Ishikawa (cell line): ENCODE measurements around the gene FOXN3.

Experiments used
- CEBPB ChIP-seq: IDR thresholded peaks from 2 replicates; pipeline ENCODE4 v1.6.1; 2012
- CREB1 ChIP-seq: IDR thresholded peaks from 2 replicates; pipeline ENCODE4 v1.6.1; 2012; ENCODE audit warnings: low read depth
- EGR1 ChIP-seq: IDR thresholded peaks from 2 replicates; pipeline ENCODE4 v1.6.1; 2012
- EP300 ChIP-seq: IDR thresholded peaks from 2 replicates; pipeline ENCODE4 v1.6.1; 2012; ENCODE audit warnings: borderline replicate concordance
- FOXM1 ChIP-seq: IDR thresholded peaks from 2 replicates; pipeline ENCODE4 v1.6.1; 2012; ENCODE audit warnings: low read depth, borderline replicate concordance
- MAX ChIP-seq: IDR thresholded peaks from 2 replicates; pipeline ENCODE4 v1.6.1; 2012
- NFIC ChIP-seq: IDR thresholded peaks from 2 replicates; pipeline ENCODE4 v1.6.1; 2012
- RAD21 ChIP-seq: IDR thresholded peaks from 2 replicates; pipeline ENCODE4 v1.6.1; 2012; ENCODE audit warnings: low read depth
- REST ChIP-seq: IDR thresholded peaks from 2 replicates; pipeline ENCODE4 v1.6.1; 2012; ENCODE audit warnings: low read depth, mild to moderate bottlenecking
- TAF1 ChIP-seq: IDR thresholded peaks from 2 replicates; pipeline ENCODE4 v1.6.1; 2012; ENCODE audit warnings: low read depth, mild to moderate bottlenecking
- TCF12 ChIP-seq: IDR thresholded peaks from 2 replicates; pipeline ENCODE4 v1.6.1; 2012; ENCODE audit warnings: low read depth
- TEAD4 ChIP-seq: IDR thresholded peaks from 2 replicates; pipeline ENCODE4 v1.6.1; 2012
- USF1 ChIP-seq: IDR thresholded peaks from 2 replicates; pipeline ENCODE4 v1.6.1; 2012
- YY1 ChIP-seq: IDR thresholded peaks from 2 replicates; pipeline ENCODE4 v1.6.1; 2012; ENCODE audit warnings: low read depth
- ZBTB7A ChIP-seq: IDR thresholded peaks from 2 replicates; pipeline ENCODE4 v1.6.1; 2012; ENCODE audit warnings: low read depth

The FOXN3 gene

GRCh38 chr14:89360277-89360676, 56.8 kb downstream of the FOXN3 start:
- TF ChIP-seq NFIC, result no peak

GRCh38 chr14:89359477-89360222, 57.4 kb downstream of the FOXN3 start:
- TF ChIP-seq FOXM1 (no peak), CREB1 (no peak), REST (no peak), RAD21 (no peak)

GRCh38 chr14:89357655-89358297, 59.3 kb downstream of the FOXN3 start:
- no peak for TF ChIP-seq TAF1
- no peak for TF ChIP-seq CEBPB
- no peak for TF ChIP-seq TCF12
- TF ChIP-seq FOXM1, result no peak
- TF ChIP-seq YY1, result no peak
- no peak for TF ChIP-seq USF1
- no peak for TF ChIP-seq RAD21
- no peak for TF ChIP-seq CREB1
- TF ChIP-seq ZBTB7A, result no peak
- TF ChIP-seq NFIC, result no peak
- no peak for TF ChIP-seq MAX
- TF ChIP-seq TEAD4, result no peak
- no peak for TF ChIP-seq EGR1
- no peak for TF ChIP-seq REST
- TF ChIP-seq EP300, result no peak

GRCh38 chr14:89356927-89357326, 60.1 kb downstream of the FOXN3 start:
- no peak for TF ChIP-seq USF1
- TF ChIP-seq YY1, result no peak
- no peak for TF ChIP-seq TAF1
- TF ChIP-seq TCF12, result no peak
- no peak for TF ChIP-seq RAD21
- no peak for TF ChIP-seq MAX
- no peak for TF ChIP-seq EP300
- no peak for TF ChIP-seq EGR1
- TF ChIP-seq ZBTB7A, result no peak
- TF ChIP-seq REST, result no peak
- TF ChIP-seq TEAD4, result no peak
- TF ChIP-seq CEBPB, result no peak
- TF ChIP-seq CREB1, result no peak

- TF ChIP-seq EP300 (no peak), YY1 (no peak), FOXM1 (no peak), NFIC (no peak), CREB1 (no peak), CEBPB (no peak), TAF1 (no peak), MAX (no peak), TCF12 (no peak), ZBTB7A (no peak), TEAD4 (no peak), REST (no peak), EGR1 (no peak)
Observed at GRCh38 chr14:89356496-89356895, 60.5 kb downstream of the FOXN3 start.
